C4-2B (cell line): ENCODE measurements around the gene TOX2.

ENCODE experiments used
- CTCF ChIP-seq: fragments of 450-650 bp; conservative IDR thresholded peaks from 2 replicates; pipeline ENCODE4 v1.5.1; 2017; ENCODE audit warnings: mild to moderate bottlenecking
- ZFX ChIP-seq: fragments of 450-650 bp; IDR thresholded peaks from 2 replicates; pipeline ENCODE4 v1.6.1; 2017

GRCh38 chr20:43955062-43955749 lies 40.6 kb downstream of the TOX2 start:
- TF ChIP-seq CTCF (no peak), ZFX (no peak)
